Retina (tissue), 1 donor: ENCODE measurements around the gene OR4D2.
"Not testable (repeated sequence)": the region's sequence is repeated elsewhere in the genome, so short reads cannot be mapped to it uniquely, and the experiment has no call there.

Experiments used
- DNase-seq: peaks from one replicate; pipeline ENCODE4 v3.0.0-alpha.2; 2016

OR4D2 gene

GRCh38 chr17:58166682-58167081 lies at the start of gene OR4D2:
TSS of gene OR4D2 (plus strand) at chr17:58166982. CDS start at chr17:58169656, 2,674 bp downstream.
- no peak for DNase-seq

- DNase-seq = no peak
These were observed 49.4 kb upstream of the OR4D2 start for GRCh38 chr17:58117382-58117781.

GRCh38 chr17:58119491-58119890 lies 47.3 kb upstream of the OR4D2 start:
- no peak for DNase-seq

GRCh38 chr17:58120195-58120822 lies 46.5 kb upstream of the OR4D2 start:
- peak; percentile 48 for DNase-seq

GRCh38 chr17:58121925-58122324 lies 44.9 kb upstream of the OR4D2 start:
- no peak for DNase-seq

- DNase-seq = no peak
These were observed 38.9 kb upstream of the OR4D2 start for GRCh38 chr17:58127846-58128245.

GRCh38 chr17:58132697-58133096 lies 34.1 kb upstream of the OR4D2 start:
- DNase-seq = not testable (repeated sequence)

- no peak for DNase-seq
These were observed 30.0 kb upstream of the OR4D2 start for GRCh38 chr17:58136669-58137279.

GRCh38 chr17:58141505-58141904 lies 25.3 kb upstream of the OR4D2 start:
- DNase-seq = no peak

- not testable (repeated sequence) for DNase-seq
These were observed 23.4 kb upstream of the OR4D2 start for GRCh38 chr17:58143335-58143734.

- no peak for DNase-seq
These were observed 22.0 kb upstream of the OR4D2 start for GRCh38 chr17:58144801-58145200.

- DNase-seq = no peak
These were observed 18.8 kb upstream of the OR4D2 start, which contains the start of gene OR4D1 for GRCh38 chr17:58147930-58148434. TSS of gene OR4D1 (plus strand) at chr17:58148384. CDS start at chr17:58155154, 6,770 bp downstream.

- no peak for DNase-seq
These were observed 18.2 kb upstream of the OR4D2 start for GRCh38 chr17:58148609-58149008.

- no peak for DNase-seq
These were observed 16.4 kb upstream of the OR4D2 start for GRCh38 chr17:58150394-58150793.

GRCh38 chr17:58153046-58153445 lies 13.7 kb upstream of the OR4D2 start:
- no peak for DNase-seq

- no peak for DNase-seq
These were observed 13.1 kb upstream of the OR4D2 start for GRCh38 chr17:58153671-58154070.

- DNase-seq = peak; percentile 80
These were observed 9.7 kb upstream of the OR4D2 start for GRCh38 chr17:58156839-58157803.

GRCh38 chr17:58158181-58158580 lies 8.6 kb upstream of the OR4D2 start:
- DNase-seq = no peak

GRCh38 chr17:58161566-58161965 lies 5.2 kb upstream of the OR4D2 start:
- DNase-seq = no peak

GRCh38 chr17:58165981-58166380 lies 801 bp upstream of the OR4D2 start:
- DNase-seq = no peak

GRCh38 chr17:58170622-58171021 lies 3.8 kb downstream of the OR4D2 start:
- DNase-seq = no peak

GRCh38 chr17:58172369-58173071 lies 5.7 kb downstream of the OR4D2 start:
- DNase-seq = no peak

- DNase-seq = no peak
These were observed 8.1 kb downstream of the OR4D2 start for GRCh38 chr17:58174871-58175270.
